CD4-positive, alpha-beta T cell treated with Interleukin-2 at 100 ng/mL for 4 hours (primary cell): ENCODE results near the gene TMEM178B.
"Not testable (repeated sequence)": the region's sequence is repeated elsewhere in the genome, so short reads cannot be mapped to it uniquely, and the experiment has no call there.

ENCODE experiments used
- DNase-seq: peaks from one replicate; pipeline ENCODE4 v3.0.0-alpha.2; 2020; ENCODE audit warnings: low spot score

Gene TMEM178B

GRCh38 chr7:141313896-141314295 is 240.0 kb downstream of the TMEM178B start:
- no peak for DNase-seq

GRCh38 chr7:141317033-141317585 is 243.2 kb downstream of the TMEM178B start:
- DNase-seq: no peak

GRCh38 chr7:141320287-141320686 is 246.4 kb downstream of the TMEM178B start:
- DNase-seq: no peak

GRCh38 chr7:141322383-141322782 is 248.5 kb downstream of the TMEM178B start:
- DNase-seq: no peak

GRCh38 chr7:141323826-141324225 is 250.0 kb downstream of the TMEM178B start:
- no peak for DNase-seq

GRCh38 chr7:141324870-141325269 is 251.0 kb downstream of the TMEM178B start:
- DNase-seq: no peak

- no peak for DNase-seq
Measured at GRCh38 chr7:141325275-141325674, 251.4 kb downstream of the TMEM178B start.

GRCh38 chr7:141328290-141328689 is 254.4 kb downstream of the TMEM178B start:
- DNase-seq: no peak

- not testable (repeated sequence) for DNase-seq
Measured at GRCh38 chr7:141330285-141330684, 256.4 kb downstream of the TMEM178B start.

- no peak for DNase-seq
Measured at GRCh38 chr7:141333459-141333858, 259.6 kb downstream of the TMEM178B start.

GRCh38 chr7:141335164-141335563 is 261.3 kb downstream of the TMEM178B start:
- no peak for DNase-seq

GRCh38 chr7:141339603-141340002 is 265.7 kb downstream of the TMEM178B start:
- DNase-seq: no peak

- DNase-seq: no peak
Measured at GRCh38 chr7:141340991-141341390, 267.1 kb downstream of the TMEM178B start.

GRCh38 chr7:141342621-141343408 is 269.0 kb downstream of the TMEM178B start:
- DNase-seq: no peak

- no peak for DNase-seq
Measured at GRCh38 chr7:141344153-141344935, 270.5 kb downstream of the TMEM178B start.

- no peak for DNase-seq
Measured at GRCh38 chr7:141348728-141349127, 274.9 kb downstream of the TMEM178B start.

- no peak for DNase-seq
Measured at GRCh38 chr7:141349338-141349737, 275.5 kb downstream of the TMEM178B start.

- DNase-seq: no peak
Measured at GRCh38 chr7:141349804-141350203, 275.9 kb downstream of the TMEM178B start.

- DNase-seq: no peak
Measured at GRCh38 chr7:141351175-141351574, 277.3 kb downstream of the TMEM178B start.

- DNase-seq: no peak
Measured at GRCh38 chr7:141352955-141353354, 279.1 kb downstream of the TMEM178B start.

- no peak for DNase-seq
Measured at GRCh38 chr7:141354251-141354650, 280.4 kb downstream of the TMEM178B start.

GRCh38 chr7:141355032-141355431 is 281.2 kb downstream of the TMEM178B start:
- no peak for DNase-seq

GRCh38 chr7:141356161-141356560 is 282.3 kb downstream of the TMEM178B start:
- no peak for DNase-seq
